Stimulated activated CD4-positive, alpha-beta T cell treated with anti-CD3 and anti-CD28 coated beads, TNF-alpha, amount 100 ng/mL, for 48 hours (primary cell): Measurements from ENCODE around the gene KRTAP10-1.
"Not testable (repeated sequence)": the region's sequence is repeated elsewhere in the genome, so short reads cannot be mapped to it uniquely, and the experiment has no call there.

Experiments
- DNase-seq, 3 donors: peaks; one replicate each; pipeline ENCODE4 v3.0.0-alpha.2; 2020; ENCODE audit warnings: low read depth in 3 of 3

Gene KRTAP10-1

GRCh38 chr21:44503006-44503889 lies 36.7 kb downstream of the KRTAP10-1 start:
- not testable (repeated sequence) for DNase-seq

DNA sequence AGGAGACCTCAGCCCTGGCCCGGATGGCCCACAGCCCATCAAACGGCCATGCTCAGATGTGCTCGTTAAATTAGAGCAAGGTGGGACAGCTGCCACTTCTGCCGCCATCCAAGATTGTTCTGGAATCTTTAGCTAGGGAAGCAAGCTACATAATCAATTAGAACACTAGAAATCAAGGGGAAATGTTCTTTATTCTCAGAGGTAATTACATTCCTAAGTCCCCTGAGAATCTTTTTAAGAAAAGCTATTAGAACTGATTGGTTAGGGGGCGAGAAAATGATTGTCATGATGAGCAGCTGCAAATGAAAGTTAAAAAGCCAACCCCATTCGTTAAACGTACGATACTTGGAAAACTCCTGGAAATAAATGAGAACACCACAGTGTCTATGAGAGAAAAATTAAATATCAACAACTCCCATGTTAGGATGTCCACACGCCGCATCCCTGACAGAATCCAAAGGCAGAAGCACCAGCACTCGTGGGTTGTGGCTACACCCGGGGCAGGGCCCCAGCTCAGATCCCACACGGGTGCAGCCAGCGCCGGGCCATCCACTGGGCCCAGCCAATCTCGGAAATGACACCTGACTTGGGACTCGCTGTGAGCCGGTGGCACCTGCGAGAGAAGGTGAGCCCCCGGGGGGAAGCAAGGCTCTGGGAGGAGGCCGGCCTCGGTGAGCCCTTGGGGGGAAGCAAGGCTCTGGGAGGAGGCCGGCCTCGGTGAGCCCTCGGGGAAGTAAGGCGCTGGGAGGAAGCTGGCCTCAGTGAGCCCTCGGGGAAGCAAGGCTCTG lies 37.6 kb downstream of the KRTAP10-1 start:
- no peak for DNase-seq

- no peak for DNase-seq
Observed at GRCh38 chr21:44500111-44500510, 39.9 kb downstream of the KRTAP10-1 start.

GRCh38 chr21:44499631-44500030 lies 40.4 kb downstream of the KRTAP10-1 start:
- DNase-seq: no peak

- DNase-seq: no peak
Observed at GRCh38 chr21:44499211-44499560, 40.8 kb downstream of the KRTAP10-1 start.

GRCh38 chr21:44498280-44499210 lies 41.5 kb downstream of the KRTAP10-1 start:
- no peak for DNase-seq

- no peak for DNase-seq
Observed at GRCh38 chr21:44497703-44498126, 42.3 kb downstream of the KRTAP10-1 start.

GRCh38 chr21:44496564-44497550 lies 43.1 kb downstream of the KRTAP10-1 start:
- no peak for DNase-seq

DNA sequence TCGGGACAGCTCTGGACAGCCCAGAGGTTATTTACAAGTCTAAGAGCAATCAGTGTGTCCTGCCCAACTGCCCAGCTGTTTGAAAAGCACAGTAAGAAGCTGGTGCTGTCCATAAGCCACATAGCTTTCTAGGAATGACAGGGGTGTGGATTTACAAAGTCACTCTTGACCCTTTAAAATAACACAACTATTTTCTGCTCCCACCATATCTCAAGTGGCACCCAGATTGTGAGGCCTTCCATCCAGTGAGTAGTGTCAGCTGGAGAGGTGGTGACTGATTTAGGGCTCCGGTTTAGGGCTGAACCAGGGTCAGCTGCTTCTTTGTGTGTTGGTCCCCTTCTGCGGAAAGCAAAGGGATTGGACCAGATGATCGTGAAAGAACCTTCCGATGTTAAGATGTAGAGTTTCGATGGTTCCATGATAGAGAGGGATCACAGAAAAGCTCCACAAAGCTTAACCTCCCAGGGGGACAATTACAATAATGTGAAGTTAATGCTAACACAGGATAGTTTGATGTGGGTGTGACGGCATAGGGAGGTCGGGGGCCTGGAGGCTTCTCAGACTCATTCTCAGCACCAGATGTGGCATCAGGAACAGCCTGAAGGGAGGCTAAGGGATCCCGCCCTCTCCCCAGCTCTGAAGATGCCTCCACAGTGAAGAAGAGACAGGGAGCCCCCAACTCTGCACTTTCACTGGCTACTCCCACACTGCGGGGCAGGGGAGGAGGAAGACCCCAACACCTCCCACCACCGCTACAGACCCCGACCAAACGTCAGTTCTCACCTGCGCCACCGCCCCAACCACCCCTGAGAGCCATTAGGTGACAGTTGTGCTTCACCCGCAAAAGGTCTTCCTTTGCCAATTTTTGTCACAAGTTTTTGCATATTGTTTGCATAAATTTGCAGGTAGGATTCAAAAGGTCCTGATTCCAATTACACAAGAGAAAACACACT lies 44.1 kb downstream of the KRTAP10-1 start:
- DNase-seq: no peak

- DNase-seq: no peak
Observed at GRCh38 chr21:44494956-44495355, 45.0 kb downstream of the KRTAP10-1 start.

GRCh38 chr21:44494418-44494817 lies 45.6 kb downstream of the KRTAP10-1 start:
- DNase-seq: no peak

DNA sequence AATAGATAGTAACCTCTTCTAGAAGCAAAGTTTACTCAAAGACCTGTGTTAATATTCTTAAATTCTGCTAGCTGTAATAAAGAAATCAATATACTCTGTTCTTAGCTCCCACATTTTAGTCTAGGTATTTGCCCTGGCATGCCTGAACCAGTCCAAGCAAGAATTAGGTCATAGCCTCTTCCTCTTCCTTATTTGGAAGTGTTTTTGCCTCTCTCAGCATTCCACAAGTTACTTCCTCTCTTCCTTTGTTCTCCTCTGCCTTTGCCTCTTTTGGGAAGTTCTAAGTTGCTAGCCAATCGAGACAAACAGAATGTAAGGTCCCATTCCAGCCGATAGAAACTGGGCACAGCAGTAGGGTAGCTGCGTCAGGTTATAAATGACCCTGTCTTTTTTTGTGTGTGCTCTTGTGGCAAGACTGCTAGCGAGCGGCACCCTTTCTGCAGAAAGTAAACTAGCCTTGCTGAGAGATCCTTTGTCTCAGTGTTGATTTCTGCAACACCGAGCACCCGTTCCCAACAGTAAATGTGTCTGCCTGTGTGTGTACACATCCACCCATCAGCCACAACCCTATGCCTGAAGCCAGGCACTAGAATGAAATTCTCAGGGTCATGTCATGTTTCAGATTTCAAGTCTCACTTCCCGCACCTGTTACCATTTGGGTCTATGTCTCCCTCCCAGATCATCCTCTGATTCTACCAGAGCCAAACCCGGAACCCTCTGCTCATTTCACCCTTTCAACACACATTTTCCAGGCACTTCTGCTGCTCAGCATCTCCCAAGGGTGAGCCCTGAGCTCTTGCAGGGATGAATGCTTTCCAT lies 47.2 kb downstream of the KRTAP10-1 start:
- DNase-seq: no peak

DNA sequence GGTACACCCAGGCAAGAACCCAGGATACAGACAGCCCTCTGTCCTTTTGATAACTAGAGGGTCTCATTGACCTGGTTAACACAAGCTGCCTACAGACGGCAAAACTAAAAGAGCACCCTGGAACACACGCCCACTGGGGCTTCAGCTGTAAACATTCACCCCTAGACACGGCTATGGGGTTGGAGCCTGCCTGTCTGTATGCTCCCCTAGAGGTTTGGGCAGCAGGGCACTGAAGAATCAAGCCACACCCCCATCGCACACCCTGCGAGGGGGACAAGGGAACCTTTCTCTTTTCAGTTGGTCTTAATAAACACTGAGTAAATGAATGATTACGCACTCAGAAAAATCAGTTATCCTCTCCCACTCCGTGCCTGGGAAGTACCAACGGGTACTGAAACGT lies 49.2 kb downstream of the KRTAP10-1 start:
- no peak for DNase-seq

- DNase-seq: no peak
Observed at GRCh38 chr21:44490405-44490804, 49.6 kb downstream of the KRTAP10-1 start.

DNA sequence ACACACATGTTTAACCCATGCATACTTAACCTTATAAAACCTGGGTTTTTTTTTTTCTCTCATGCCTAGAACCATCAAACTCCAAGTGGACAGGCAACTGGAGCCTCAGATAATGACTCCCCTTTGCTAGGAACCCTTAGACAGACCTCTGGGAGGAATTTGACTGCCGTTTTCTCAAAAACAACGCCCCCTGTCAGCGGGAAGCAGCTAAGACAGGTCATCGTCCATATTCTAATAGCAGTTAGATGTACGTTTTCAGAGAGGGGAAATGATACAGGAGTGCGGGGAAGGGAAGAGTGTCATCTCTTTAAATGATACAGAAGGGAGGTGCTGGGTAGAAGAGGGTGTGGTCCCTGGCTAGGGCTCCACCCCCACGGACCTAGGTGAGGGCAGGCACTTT lies 50.0 kb downstream of the KRTAP10-1 start:
- DNase-seq: no peak
